NB4 (cell line): ENCODE data around the gene TDRD15.

Source experiments
- MAX ChIP-seq: IDR thresholded peaks from 2 replicates; pipeline ENCODE4 v1.6.1; 2011; ENCODE audit warnings: low read depth, low read length
- POLR2A ChIP-seq: IDR thresholded peaks from 2 replicates; pipeline ENCODE4 v1.6.1; 2011; ENCODE audit warnings: mild to moderate bottlenecking; ENCODE audit not compliant: insufficient read length; ENCODE audit errors: extremely low read depth
- TF ChIP-seq, protein P1 (sequence below): IDR thresholded peaks from one replicate; pipeline ENCODE4 v1.5.1; 2012; ENCODE audit warnings: low read depth, low read length

GRCh38 chr2:21165350-21165749, 41.6 kb downstream of the TDRD15 start:
- TF ChIP-seq, protein P1, sequence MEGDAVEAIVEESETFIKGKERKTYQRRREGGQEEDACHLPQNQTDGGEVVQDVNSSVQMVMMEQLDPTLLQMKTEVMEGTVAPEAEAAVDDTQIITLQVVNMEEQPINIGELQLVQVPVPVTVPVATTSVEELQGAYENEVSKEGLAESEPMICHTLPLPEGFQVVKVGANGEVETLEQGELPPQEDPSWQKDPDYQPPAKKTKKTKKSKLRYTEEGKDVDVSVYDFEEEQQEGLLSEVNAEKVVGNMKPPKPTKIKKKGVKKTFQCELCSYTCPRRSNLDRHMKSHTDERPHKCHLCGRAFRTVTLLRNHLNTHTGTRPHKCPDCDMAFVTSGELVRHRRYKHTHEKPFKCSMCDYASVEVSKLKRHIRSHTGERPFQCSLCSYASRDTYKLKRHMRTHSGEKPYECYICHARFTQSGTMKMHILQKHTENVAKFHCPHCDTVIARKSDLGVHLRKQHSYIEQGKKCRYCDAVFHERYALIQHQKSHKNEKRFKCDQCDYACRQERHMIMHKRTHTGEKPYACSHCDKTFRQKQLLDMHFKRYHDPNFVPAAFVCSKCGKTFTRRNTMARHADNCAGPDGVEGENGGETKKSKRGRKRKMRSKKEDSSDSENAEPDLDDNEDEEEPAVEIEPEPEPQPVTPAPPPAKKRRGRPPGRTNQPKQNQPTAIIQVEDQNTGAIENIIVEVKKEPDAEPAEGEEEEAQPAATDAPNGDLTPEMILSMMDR = no peak
- TF ChIP-seq POLR2A = no peak
- TF ChIP-seq MAX = no peak
